Tibial artery (tissue), 4 donors: ENCODE measurements around the gene TP53RK.

Experiments used
- DNase-seq, 2 donors: peaks; one replicate each; pipeline ENCODE4 v3.0.0-alpha.2; 2019
- H3K27ac ChIP-seq, 2 donors: fragments of 200-600 bp; sonication (generic) in 1 of 2; 1 replicate in 1 of 2; 2 replicates in 1 of 2; pipeline ENCODE4 v1.5.1; 2018 to 2019; ENCODE audit warnings: mild to moderate bottlenecking in 1 of 2
- H3K27me3 ChIP-seq, 2 donors: fragments of 200-600 bp; sonication (generic) in 1 of 2; one replicate each; pipeline versions ENCODE4 v1.5.1 to v1.6.0; 2016 to 2019
- H3K36me3 ChIP-seq, 3 donors: fragments of 200-600 bp; sonication (generic) in 2 of 3; one replicate each; pipeline ENCODE4 v1.5.1; 2016 to 2019; ENCODE audit warnings: mild to moderate bottlenecking in 2 of 3
- H3K4me1 ChIP-seq, 4 donors: fragments of 200-600 bp; sonication (generic) in 2 of 4; 1 replicate in 3 of 4; 2 replicates in 1 of 4; pipeline ENCODE4 v1.5.1; 2016 to 2019
- H3K4me3 ChIP-seq, 2 donors: fragments of 200-600 bp; sonication (generic) in 1 of 2; 1 replicate in 1 of 2; 2 replicates in 1 of 2; pipeline ENCODE4 v1.5.1; 2018 to 2019; ENCODE audit warnings: mild to moderate bottlenecking in 2 of 2
- H3K9me3 ChIP-seq, 3 donors: fragments of 200-600 bp; sonication (generic) in 1 of 3; one replicate each; pipeline ENCODE4 v1.5.1; 2016 to 2019
- intact Hi-C: fragments of 100-400 bp; cut with DNase I; formaldehyde crosslinking; loops from one replicate; pipeline ENCODE4 v1.15.0; 2023; ENCODE audit warnings: low total_unique reads
- TF ChIP-seq, protein P1 (sequence below), 2 experiments: fragments of 200-600 bp in 1 of 2; fragments of 450-650 bp in 1 of 2; IDR thresholded peaks; one replicate each; pipeline ENCODE4 v1.5.1; 2017 to 2019; ENCODE audit warnings: antibody characterized with exemption in 2 of 2, mild to moderate bottlenecking in 1 of 2, moderate library complexity in 1 of 2

Gene TP53RK

DNA sequence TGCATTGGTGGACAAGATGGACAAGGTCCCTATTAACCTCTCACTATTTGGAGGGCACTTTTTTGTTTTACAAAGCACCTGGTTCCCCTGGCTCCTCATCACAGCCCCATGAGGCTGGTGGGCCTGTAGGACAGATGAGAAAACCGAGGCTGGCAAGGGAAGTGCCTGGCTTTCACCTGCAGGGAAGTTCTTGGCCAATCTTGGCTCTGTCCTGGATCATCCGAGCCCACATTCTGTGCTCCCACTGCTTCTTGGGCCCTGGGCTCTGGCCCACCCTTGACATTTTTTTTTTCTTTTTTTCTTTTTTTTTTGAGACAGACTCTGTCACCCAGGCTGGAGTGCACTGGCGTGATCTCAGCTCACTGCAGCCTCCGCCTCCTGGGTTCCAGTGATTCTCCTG is 52.7 kb downstream of the TP53RK start:
- no peaks in the 10 kb centered on the region for H3K36me3 ChIP-seq
- H3K4me1 ChIP-seq: no peaks in the 10 kb centered on the region
- H3K9me3 ChIP-seq: no peaks in the 10 kb centered on the region
- no peak for DNase-seq
- H3K4me3 ChIP-seq: no peak overlapping the region
- TF ChIP-seq, protein P1, sequence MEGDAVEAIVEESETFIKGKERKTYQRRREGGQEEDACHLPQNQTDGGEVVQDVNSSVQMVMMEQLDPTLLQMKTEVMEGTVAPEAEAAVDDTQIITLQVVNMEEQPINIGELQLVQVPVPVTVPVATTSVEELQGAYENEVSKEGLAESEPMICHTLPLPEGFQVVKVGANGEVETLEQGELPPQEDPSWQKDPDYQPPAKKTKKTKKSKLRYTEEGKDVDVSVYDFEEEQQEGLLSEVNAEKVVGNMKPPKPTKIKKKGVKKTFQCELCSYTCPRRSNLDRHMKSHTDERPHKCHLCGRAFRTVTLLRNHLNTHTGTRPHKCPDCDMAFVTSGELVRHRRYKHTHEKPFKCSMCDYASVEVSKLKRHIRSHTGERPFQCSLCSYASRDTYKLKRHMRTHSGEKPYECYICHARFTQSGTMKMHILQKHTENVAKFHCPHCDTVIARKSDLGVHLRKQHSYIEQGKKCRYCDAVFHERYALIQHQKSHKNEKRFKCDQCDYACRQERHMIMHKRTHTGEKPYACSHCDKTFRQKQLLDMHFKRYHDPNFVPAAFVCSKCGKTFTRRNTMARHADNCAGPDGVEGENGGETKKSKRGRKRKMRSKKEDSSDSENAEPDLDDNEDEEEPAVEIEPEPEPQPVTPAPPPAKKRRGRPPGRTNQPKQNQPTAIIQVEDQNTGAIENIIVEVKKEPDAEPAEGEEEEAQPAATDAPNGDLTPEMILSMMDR (IDR thresholded peaks at IDR 0.05): no peak
- no peaks in the 10 kb centered on the region for H3K27me3 ChIP-seq
- intact Hi-C loops: no loop called here
- H3K27ac ChIP-seq: no peak overlapping the region

DNA sequence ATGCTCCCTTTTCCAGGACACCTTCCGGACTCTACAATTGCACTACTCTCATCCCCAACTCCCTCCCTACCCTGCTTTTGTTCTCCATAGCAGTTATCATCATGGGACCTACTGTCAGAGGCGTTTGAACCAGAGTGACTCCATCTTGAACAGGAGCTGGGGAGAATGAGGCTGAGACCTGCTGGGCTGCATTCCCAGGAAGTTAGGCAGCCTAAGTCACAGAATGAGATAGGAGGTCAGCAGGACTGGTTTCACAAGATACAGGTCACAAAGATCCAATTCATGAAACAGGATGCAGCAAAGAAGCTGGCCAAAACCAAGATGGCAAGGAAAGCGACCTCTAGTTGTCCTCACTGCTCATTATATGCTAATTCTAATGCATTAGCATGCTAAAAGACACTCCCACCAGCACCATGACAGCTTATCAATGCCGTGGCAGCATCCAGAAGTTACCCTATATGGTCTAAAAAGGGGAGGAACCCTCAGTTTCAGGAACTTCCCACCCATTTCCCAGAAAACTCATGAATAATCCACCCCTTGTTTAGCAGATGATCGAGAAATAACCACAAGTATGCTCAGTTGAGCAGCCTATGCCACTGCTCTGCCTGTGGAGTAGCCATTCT is 53.6 kb downstream of the TP53RK start:
- TF ChIP-seq, protein P1 (IDR thresholded peaks at IDR 0.05): no peak
- no peak for DNase-seq

DNA sequence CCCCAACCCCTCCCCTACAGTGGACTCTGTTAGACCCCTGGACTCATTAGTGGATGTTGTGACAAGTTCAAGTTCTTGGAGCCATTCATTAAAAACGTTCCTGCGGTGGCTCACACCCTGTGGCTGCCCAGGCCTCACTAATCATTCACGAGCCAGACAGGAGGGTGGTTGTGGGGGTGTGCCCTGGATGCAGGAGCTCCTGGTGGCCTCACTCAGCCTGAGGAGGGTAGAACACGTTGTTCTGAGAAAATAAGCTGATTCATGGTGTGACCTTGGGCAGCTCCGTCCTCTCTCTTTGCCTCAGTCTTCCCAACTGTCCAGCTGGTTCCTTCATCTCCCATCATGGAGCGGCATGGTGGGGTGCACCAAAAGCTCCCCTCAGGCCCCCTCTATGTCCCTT is 54.7 kb downstream of the TP53RK start:
- no peak overlapping the region for H3K27ac ChIP-seq
- intact Hi-C loops: no loop called here
- no peak for DNase-seq

More for the DNA sequence above, 53.6 kb downstream of the TP53RK start:
- H3K4me1 ChIP-seq: no peaks in the 10 kb centered on the region
- no peaks in the 10 kb centered on the region for H3K27me3 ChIP-seq
- H3K27ac ChIP-seq: no peak overlapping the region
- H3K9me3 ChIP-seq: no peaks in the 10 kb centered on the region
- no peak overlapping the region for H3K4me3 ChIP-seq
- intact Hi-C loops: no loop called here
- H3K36me3 ChIP-seq: no peaks in the 10 kb centered on the region

More for the DNA sequence above, 54.7 kb downstream of the TP53RK start:
- H3K4me3 ChIP-seq: no peak overlapping the region
- peaks cover 0 to 8% (median 0%) of the 10 kb centered on the region in 3 donors for H3K9me3 ChIP-seq
- H3K4me1 ChIP-seq: no peaks in the 10 kb centered on the region
- TF ChIP-seq, protein P1 (IDR thresholded peaks at IDR 0.05): no peak
- H3K36me3 ChIP-seq: no peaks in the 10 kb centered on the region
- no peaks in the 10 kb centered on the region for H3K27me3 ChIP-seq
